D721Med (cell line): ENCODE data around the gene DPF3.

Source experiments
- DNase-seq: peaks from one replicate; pipeline ENCODE4 v3.0.0; 2011; ENCODE audit warnings: low spot score; ENCODE audit not compliant: insufficient read length
- FAIRE-seq: peaks from 2 replicates; lab custom pipeline; 2011; peaks lifted over from hg19 to GRCh38; lab: Jason Lieb, UNC
- CTCF ChIP-seq: IDR thresholded peaks from 2 replicates; pipeline ENCODE4 v1.5.1; 2012; ENCODE audit warnings: mild to moderate bottlenecking, control low read depth; ENCODE audit not compliant: insufficient read depth; ENCODE audit errors: missing control alignments

Gene DPF3

DNA sequence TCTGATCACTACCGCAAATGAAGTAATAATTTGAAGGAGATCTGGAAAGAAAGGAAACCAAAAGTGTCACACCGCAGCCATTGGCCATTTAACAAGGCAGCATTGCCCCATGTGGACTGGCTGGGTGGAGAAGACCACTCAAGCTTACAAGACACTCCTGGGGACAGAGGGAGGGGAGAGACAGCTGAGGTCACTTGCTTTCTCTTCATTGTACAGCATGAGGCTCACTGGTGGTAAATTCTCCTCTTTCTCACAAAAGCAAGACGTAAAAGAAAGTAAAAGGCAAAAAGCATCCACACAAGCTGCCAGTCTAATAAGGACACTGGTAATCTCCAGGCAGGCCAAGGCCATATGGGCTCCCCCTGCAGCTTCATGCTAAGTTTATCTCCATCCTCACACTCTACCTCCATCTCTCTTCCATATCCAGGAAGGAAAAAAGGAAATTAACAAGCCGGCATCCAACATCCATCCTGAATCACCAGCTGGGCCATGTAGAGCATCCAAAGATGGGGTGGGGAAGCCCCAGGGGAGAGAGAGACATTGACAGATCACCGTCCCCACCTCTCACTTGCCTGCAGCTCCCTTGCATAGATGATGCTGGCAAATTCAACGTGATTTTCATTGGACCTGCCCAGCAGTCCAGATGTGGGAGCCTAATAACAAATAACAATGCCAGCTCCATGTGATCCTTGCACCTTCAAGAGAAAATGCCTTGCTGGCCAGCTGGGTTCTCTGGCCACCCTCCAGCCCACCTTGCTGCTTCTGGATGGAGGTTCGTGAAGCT, 100.6 kb downstream of the DPF3 start:
- TF ChIP-seq CTCF = no peak
- no peak for FAIRE-seq
- DNase-seq = no peak

GRCh38 chr14:72792051-72792788, 101.7 kb downstream of the DPF3 start:
- TF ChIP-seq CTCF = no peak
- no peak for FAIRE-seq
- DNase-seq = no peak

GRCh38 chr14:72790887-72791566, 102.9 kb downstream of the DPF3 start:
- no peak for FAIRE-seq
- DNase-seq = no peak
- TF ChIP-seq CTCF = no peak

GRCh38 chr14:72788972-72789728, 104.8 kb downstream of the DPF3 start:
- no peak for TF ChIP-seq CTCF
- FAIRE-seq = no peak
- no peak for DNase-seq

- FAIRE-seq (no peak), DNase-seq (no peak)
Measured at GRCh38 chr14:72788255-72788654, 105.6 kb downstream of the DPF3 start.

DNA sequence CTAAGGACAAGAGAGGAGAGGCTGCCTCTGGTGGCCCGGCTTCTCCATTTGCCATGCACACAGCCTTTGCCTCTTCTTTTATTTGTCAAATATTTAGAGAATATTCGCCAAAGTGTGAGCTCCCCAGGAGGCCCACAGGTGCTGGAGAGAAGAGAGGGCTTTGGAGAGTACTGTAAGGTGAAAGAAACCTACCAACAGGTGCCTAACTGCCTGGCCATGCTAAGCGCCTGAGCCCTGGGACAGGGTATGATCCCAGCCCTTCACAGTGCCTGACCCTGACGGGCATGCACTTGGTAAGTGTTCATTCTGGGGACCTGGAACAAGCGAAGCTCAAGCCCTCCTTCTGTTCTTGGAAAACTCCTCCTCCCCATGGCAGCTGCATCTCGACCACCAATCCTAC, 106.1 kb downstream of the DPF3 start:
- DNase-seq (no peak), FAIRE-seq (no peak)
- TF ChIP-seq CTCF = no peak

More at GRCh38 chr14:72788255-72788654, 105.6 kb downstream of the DPF3 start:
- no peak for TF ChIP-seq CTCF
